ENCODE data around the gene IL2.

The IL2 gene

DNA sequence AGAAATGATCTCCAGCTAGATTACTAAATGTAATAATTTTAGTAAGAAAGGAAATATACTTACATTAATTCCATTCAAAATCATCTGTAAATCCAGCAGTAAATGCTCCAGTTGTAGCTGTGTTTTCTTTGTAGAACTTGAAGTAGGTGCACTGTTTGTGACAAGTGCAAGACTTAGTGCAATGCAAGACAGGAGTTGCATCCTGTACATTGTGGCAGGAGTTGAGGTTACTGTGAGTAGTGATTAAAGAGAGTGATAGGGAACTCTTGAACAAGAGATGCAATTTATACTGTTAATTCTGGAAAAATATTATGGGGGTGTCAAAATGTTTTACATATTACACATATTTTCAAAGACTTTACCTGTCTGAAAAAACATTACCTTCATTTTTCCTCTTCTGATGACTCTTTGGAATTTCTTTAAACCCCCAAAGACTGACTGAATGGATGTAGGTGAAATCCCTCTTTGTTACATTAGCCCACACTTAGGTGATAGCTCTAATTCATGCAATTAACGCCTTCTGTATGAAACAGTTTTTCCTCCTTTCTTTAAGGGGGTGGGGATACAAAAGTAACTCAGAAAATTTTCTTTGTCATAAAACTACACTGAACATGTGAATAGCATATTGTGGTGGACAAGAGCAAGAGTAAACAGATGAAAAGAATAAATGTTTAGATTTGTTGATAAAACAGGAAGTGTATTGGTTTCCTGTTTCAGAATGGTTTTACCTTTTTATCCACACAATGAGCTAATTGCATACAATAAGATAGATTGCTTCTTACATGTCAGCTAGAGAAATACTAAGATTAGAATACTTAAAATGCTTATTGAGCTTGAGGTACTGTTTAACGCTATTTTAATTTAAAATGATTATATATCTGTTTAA is at the start of gene IL2:
IL2 (minus strand) TSS at position 495 of the 886 bp plus-strand sequence; CDS start at position 210, 285 bp downstream.
- Mint-ChIP-seq H3K36me3 (ENCODE audit: low read depth) (peaks cover 40% of the 10 kb centered on the region), H3K4me1 (ENCODE audit: low read depth) (peaks cover 59% of the 10 kb centered on the region), H3K9me3 (no peaks in the 10 kb centered on the region), H3K4me3 (peak within 1 kb of the TSS; percentile 76), H3K27me3 (no peaks in the 10 kb centered on the region), H3K27ac (peak within 1 kb of the TSS; percentile 90)
- DNase-seq, result no peak

DNA sequence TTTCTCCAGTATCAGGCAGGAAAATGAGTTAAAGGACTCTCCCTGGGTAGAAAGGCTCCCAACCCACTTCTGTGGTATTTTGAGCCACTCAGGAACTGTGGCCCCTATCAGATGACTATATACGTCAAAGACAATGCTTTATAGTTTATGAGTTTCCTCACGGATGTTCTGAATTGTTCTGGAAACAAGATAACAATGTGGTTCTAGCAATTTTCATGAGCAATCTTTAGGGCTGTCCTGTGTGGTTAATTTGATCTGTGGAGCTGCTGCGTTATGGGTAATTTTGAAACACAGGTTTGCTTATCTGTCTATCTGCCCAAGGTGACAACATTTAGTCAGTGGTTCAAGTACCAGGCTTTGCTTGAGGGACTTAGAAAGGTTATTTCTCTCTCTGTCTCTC is 46.7 kb upstream of the IL2 start:
- H3K36me3 Mint-ChIP-seq (ENCODE audit: low read depth), result no peaks in the 10 kb centered on the region
- H3K4me1 Mint-ChIP-seq (ENCODE audit: low read depth), result peaks cover 51% of the 10 kb centered on the region
- H3K27ac Mint-ChIP-seq, result peak overlapping the region; percentile 83
- DNase-seq, result no peak
- no peak overlapping the region for H3K4me3 Mint-ChIP-seq
- no peaks in the 10 kb centered on the region for H3K27me3 Mint-ChIP-seq
- H3K9me3 Mint-ChIP-seq, result no peaks in the 10 kb centered on the region

- H3K9me3 Mint-ChIP-seq, result no peaks in the 10 kb centered on the region
- no peaks in the 10 kb centered on the region for H3K27me3 Mint-ChIP-seq
- H3K27ac Mint-ChIP-seq, result no peak overlapping the region
- peaks cover 30% of the 10 kb centered on the region for H3K4me1 Mint-ChIP-seq (ENCODE audit: low read depth)
- DNase-seq, result no peak
- H3K4me3 Mint-ChIP-seq, result no peak overlapping the region
- no peaks in the 10 kb centered on the region for H3K36me3 Mint-ChIP-seq (ENCODE audit: low read depth)
Observed at GRCh38 chr4:122500852-122501501, 44.5 kb upstream of the IL2 start.

GRCh38 chr4:122489061-122489460 is 32.5 kb upstream of the IL2 start:
- H3K36me3 Mint-ChIP-seq (ENCODE audit: low read depth), result no peaks in the 10 kb centered on the region
- H3K27me3 Mint-ChIP-seq, result peaks cover 2% of the 10 kb centered on the region
- H3K27ac Mint-ChIP-seq, result no peak overlapping the region
- peaks cover 29% of the 10 kb centered on the region for H3K9me3 Mint-ChIP-seq
- H3K4me3 Mint-ChIP-seq, result no peak overlapping the region
- no peaks in the 10 kb centered on the region for H3K4me1 Mint-ChIP-seq (ENCODE audit: low read depth)
- DNase-seq, result no peak

DNA sequence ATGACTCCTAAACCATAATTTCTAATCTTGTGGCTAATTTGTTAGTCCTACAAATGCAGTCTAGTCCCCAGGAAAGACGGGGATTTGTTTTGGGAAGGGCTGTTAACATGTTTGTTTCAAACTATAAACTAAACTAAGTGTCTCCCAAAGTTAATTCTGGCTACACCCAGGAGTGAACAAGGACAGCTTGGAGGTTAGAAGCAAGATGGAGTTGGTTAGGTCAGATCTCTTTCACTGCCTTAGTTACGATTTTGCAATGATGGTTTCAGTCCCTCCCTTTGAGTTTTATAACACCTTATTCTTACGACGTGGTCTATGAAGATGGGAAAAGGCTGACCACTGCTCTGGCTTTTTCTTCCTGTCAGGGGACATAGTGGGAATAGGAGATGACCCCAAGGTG is 27.0 kb upstream of the IL2 start:
- H3K27ac Mint-ChIP-seq, result no peak overlapping the region
- H3K27me3 Mint-ChIP-seq, result no peaks in the 10 kb centered on the region
- peaks cover 2% of the 10 kb centered on the region for H3K4me1 Mint-ChIP-seq (ENCODE audit: low read depth)
- peaks cover 11% of the 10 kb centered on the region for H3K9me3 Mint-ChIP-seq
- no peak for DNase-seq
- no peak overlapping the region for H3K4me3 Mint-ChIP-seq
- no peaks in the 10 kb centered on the region for H3K36me3 Mint-ChIP-seq (ENCODE audit: low read depth)

GRCh38 chr4:122481766-122482405 is 25.4 kb upstream of the IL2 start:
- no peak overlapping the region for H3K4me3 Mint-ChIP-seq
- peaks cover 3% of the 10 kb centered on the region for H3K9me3 Mint-ChIP-seq
- no peaks in the 10 kb centered on the region for H3K36me3 Mint-ChIP-seq (ENCODE audit: low read depth)
- H3K4me1 Mint-ChIP-seq (ENCODE audit: low read depth), result peaks cover 10% of the 10 kb centered on the region
- no peak for DNase-seq
- no peaks in the 10 kb centered on the region for H3K27me3 Mint-ChIP-seq
- H3K27ac Mint-ChIP-seq, result no peak overlapping the region

DNA sequence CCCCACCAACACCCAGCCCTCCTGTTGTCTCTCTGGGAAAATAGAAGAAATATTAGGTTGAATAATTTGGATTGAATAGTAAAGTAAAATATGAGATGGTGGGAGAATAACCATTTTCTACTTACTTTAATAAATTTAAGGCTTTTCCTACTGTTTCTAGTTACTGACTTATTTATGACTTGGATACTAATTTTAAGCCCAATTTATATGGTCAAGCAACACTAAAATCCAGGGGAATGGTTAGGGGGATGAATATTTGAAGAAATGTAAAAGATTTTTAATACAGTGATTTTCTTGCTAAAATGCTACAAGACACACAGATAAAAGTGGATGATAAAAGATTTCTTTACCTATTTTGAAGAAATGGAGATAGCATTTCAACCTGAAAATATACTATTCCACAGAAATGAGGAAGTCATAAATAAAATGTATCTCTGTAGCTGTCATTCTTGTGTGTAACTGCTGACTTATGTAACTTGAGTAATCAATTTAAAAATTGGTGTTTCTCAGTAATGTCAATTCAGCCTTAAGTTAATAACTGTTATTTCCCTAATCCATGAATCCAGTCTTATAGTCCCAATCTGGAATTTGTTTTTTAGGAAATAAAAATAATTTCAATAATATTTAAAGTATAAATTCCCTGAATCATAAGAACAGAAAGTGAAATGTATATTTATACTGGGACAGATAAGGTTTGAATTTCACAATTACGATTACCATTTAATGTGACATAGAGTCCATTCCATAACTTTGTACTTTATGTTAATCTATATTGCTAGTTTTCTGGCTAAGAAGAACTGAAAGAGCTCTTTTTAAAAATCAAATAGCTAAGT is 24.3 kb upstream of the IL2 start:
- H3K9me3 Mint-ChIP-seq, result no peaks in the 10 kb centered on the region
- peaks cover 17% of the 10 kb centered on the region for H3K4me1 Mint-ChIP-seq (ENCODE audit: low read depth)
- H3K27me3 Mint-ChIP-seq, result no peaks in the 10 kb centered on the region
- no peak for DNase-seq
- H3K27ac Mint-ChIP-seq, result no peak overlapping the region
- no peaks in the 10 kb centered on the region for H3K36me3 Mint-ChIP-seq (ENCODE audit: low read depth)
- H3K4me3 Mint-ChIP-seq, result no peak overlapping the region

- H3K27ac Mint-ChIP-seq, result no peak overlapping the region
- peaks cover 4% of the 10 kb centered on the region for H3K9me3 Mint-ChIP-seq
- peaks cover 17% of the 10 kb centered on the region for H3K4me1 Mint-ChIP-seq (ENCODE audit: low read depth)
- no peak overlapping the region for H3K4me3 Mint-ChIP-seq
- no peaks in the 10 kb centered on the region for H3K27me3 Mint-ChIP-seq
- no peaks in the 10 kb centered on the region for H3K36me3 Mint-ChIP-seq (ENCODE audit: low read depth)
- DNase-seq, result no peak
Observed at GRCh38 chr4:122479935-122480416, 23.5 kb upstream of the IL2 start.

GRCh38 chr4:122476745-122477144 is 20.2 kb upstream of the IL2 start:
- no peak for DNase-seq
- no peaks in the 10 kb centered on the region for H3K27me3 Mint-ChIP-seq
- H3K4me3 Mint-ChIP-seq, result no peak overlapping the region
- H3K36me3 Mint-ChIP-seq (ENCODE audit: low read depth), result no peaks in the 10 kb centered on the region
- no peak overlapping the region for H3K27ac Mint-ChIP-seq
- peaks cover 17% of the 10 kb centered on the region for H3K4me1 Mint-ChIP-seq (ENCODE audit: low read depth)
- peaks cover 9% of the 10 kb centered on the region for H3K9me3 Mint-ChIP-seq

- Mint-ChIP-seq H3K27me3 (no peaks in the 10 kb centered on the region), H3K9me3 (peaks cover 9% of the 10 kb centered on the region), H3K4me3 (no peak overlapping the region), H3K36me3 (ENCODE audit: low read depth) (no peaks in the 10 kb centered on the region), H3K27ac (no peak overlapping the region), H3K4me1 (ENCODE audit: low read depth) (peaks cover 17% of the 10 kb centered on the region)
- no peak for DNase-seq
Observed at GRCh38 chr4:122476126-122476525, 19.6 kb upstream of the IL2 start.

- Mint-ChIP-seq H3K27me3 (no peaks in the 10 kb centered on the region), H3K27ac (no peak overlapping the region), H3K4me3 (no peak overlapping the region), H3K9me3 (peaks cover 9% of the 10 kb centered on the region), H3K4me1 (ENCODE audit: low read depth) (peaks cover 17% of the 10 kb centered on the region), H3K36me3 (ENCODE audit: low read depth) (no peaks in the 10 kb centered on the region)
- no peak for DNase-seq
Observed at GRCh38 chr4:122475233-122475632, 18.7 kb upstream of the IL2 start.

DNA sequence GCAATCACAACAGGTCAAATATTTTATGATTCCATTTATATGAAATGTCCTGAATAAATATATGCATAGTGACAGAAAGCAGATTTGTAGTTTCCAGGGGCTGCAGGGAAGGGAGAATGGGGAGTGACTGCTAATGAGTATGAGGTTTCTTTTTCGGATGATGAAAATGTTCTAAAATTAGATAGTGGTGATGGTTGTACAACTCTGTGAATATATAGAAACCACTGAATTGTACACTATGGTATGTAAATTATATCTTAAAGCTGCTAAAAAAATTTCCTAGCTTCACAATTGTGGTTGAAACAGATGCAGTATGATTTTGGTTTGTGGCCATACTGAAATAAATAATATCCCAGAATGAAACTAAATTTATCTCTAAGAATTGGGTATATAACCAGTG is 12.9 kb upstream of the IL2 start:
- H3K9me3 Mint-ChIP-seq, result peaks cover 16% of the 10 kb centered on the region
- peaks cover 6% of the 10 kb centered on the region for H3K4me1 Mint-ChIP-seq (ENCODE audit: low read depth)
- H3K27me3 Mint-ChIP-seq, result no peaks in the 10 kb centered on the region
- H3K27ac Mint-ChIP-seq, result no peak overlapping the region
- DNase-seq, result no peak
- no peaks in the 10 kb centered on the region for H3K36me3 Mint-ChIP-seq (ENCODE audit: low read depth)
- H3K4me3 Mint-ChIP-seq, result no peak overlapping the region

- Mint-ChIP-seq H3K27ac (peak overlapping the region; percentile 90), H3K36me3 (ENCODE audit: low read depth) (peaks cover 24% of the 10 kb centered on the region), H3K9me3 (peaks cover 5% of the 10 kb centered on the region), H3K4me1 (ENCODE audit: low read depth) (peaks cover 47% of the 10 kb centered on the region), H3K27me3 (no peaks in the 10 kb centered on the region), H3K4me3 (peak overlapping the region; percentile 71)
- DNase-seq, result peak; percentile 43
Observed at GRCh38 chr4:122458625-122459024, 2.1 kb upstream of the IL2 start.

GRCh38 chr4:122453384-122453995 is 3.0 kb downstream of the IL2 start:
- peaks cover 64% of the 10 kb centered on the region for H3K36me3 Mint-ChIP-seq (ENCODE audit: low read depth)
- H3K4me1 Mint-ChIP-seq (ENCODE audit: low read depth), result peaks cover 49% of the 10 kb centered on the region
- no peaks in the 10 kb centered on the region for H3K27me3 Mint-ChIP-seq
- H3K27ac Mint-ChIP-seq, result peak overlapping the region; percentile 88
- H3K4me3 Mint-ChIP-seq, result peak overlapping the region; percentile 76
- no peak for DNase-seq
- H3K9me3 Mint-ChIP-seq, result no peaks in the 10 kb centered on the region

Data from activated T-cell treated with anti-CD3 and anti-CD28 coated beads, Interleukin-2, amount 50 U/mL, for 24 hours (primary cell).